Gastroesophageal sphincter (tissue), 4 donors: ENCODE data around the gene CSTB. TPM values are rescaled to one million over a fixed set of nuclear protein-coding genes. Genes with fewer than 3 reads are reported as not detected.
A peak's percentile ranks its signal among the peaks of the same experiment; 100 is the strongest.

Experiments used
- ATAC-seq: fragments of 150-250 bp; one replicate; pipeline ENCODE4 v1.9.1; 2016; ENCODE audit warnings: mild to moderate bottlenecking, moderate library complexity
- H3K27ac ChIP-seq, 4 donors: fragments of 200-600 bp; sonication (generic) in 3 of 4; 1 replicate in 3 of 4; 2 replicates in 1 of 4; pipeline ENCODE4 v1.5.1; 2016 to 2019
- H3K27me3 ChIP-seq: fragments of 200-600 bp; sonication (generic); one replicate; pipeline ENCODE4 v1.5.1; 2019
- H3K36me3 ChIP-seq, 2 donors: fragments of 200-600 bp; sonication (generic); one replicate each; pipeline ENCODE4 v1.5.1; 2019; ENCODE audit warnings: control low read depth in 1 of 2
- H3K4me1 ChIP-seq, 3 donors: fragments of 200-600 bp; sonication (generic); 1 replicate in 2 of 3; 2 replicates in 1 of 3; pipeline ENCODE4 v1.5.1; 2016 to 2019; ENCODE audit warnings: control low read depth in 2 of 3
- H3K4me3 ChIP-seq, 2 donors: fragments of 200-600 bp; sonication (generic); one replicate each; pipeline ENCODE4 v1.5.1; 2019; ENCODE audit warnings: mild to moderate bottlenecking in 1 of 2, moderate library complexity in 1 of 2
- H3K9me3 ChIP-seq, 3 donors: fragments of 200-600 bp; sonication (generic); one replicate each; pipeline ENCODE4 v1.5.1; 2017 to 2019; ENCODE audit warnings: control low read depth in 2 of 3
- CTCF ChIP-seq, 4 experiments: fragments of 200-600 bp in 2 of 4; fragments of 450-650 bp in 2 of 4; sonication (generic) in 1 of 4; IDR thresholded peaks; one replicate each; pipeline ENCODE4 v1.5.1; 2017 to 2019; ENCODE audit warnings: antibody characterized with exemption in 4 of 4, mild to moderate bottlenecking in 2 of 4, moderate library complexity in 2 of 4
- EP300 ChIP-seq: sonication (generic); formaldehyde crosslinking; IDR thresholded peaks from one replicate; pipeline ENCODE4 v1.6.1; 2017; ENCODE audit warnings: antibody characterized with exemption, mild to moderate bottlenecking
- POLR2A ChIP-seq, 2 donors: fragments of 450-650 bp; IDR thresholded peaks; one replicate each; pipeline ENCODE4 v1.6.1; 2017; ENCODE audit warnings: antibody characterized with exemption in 2 of 2, mild to moderate bottlenecking in 2 of 2, moderate library complexity in 1 of 2
- POLR2AphosphoS5 ChIP-seq: sonication (generic); formaldehyde crosslinking; IDR thresholded peaks from one replicate; pipeline ENCODE4 v1.6.1; 2017; ENCODE audit warnings: antibody characterized with exemption
- WGBS, 2 donors: methylation state at CpG; one replicate each; pipeline ENCODE4 v1.1.5; 2018; ENCODE audit warnings: low coverage in 1 of 2; 5-methylcytosine and 5-hydroxymethylcytosine counted together
- total RNA-seq, 4 donors: library from RNA; depleted of rRNA; stranded (reverse); fragments of >200 nt; gene quantifications; one replicate each; pipeline ENCODE4 v1.1.0, GENCODE V29; 2016

CSTB gene
- total RNA-seq, 4 donors from 2014 or later, result 8.9 to 22.2 (median 10.1) TPM

GRCh38 chr21:43737158-43737950 lies 38.8 kb downstream of the CSTB start:
- 86% methylated on average over 10 of the region's 35 CpGs; no CpG with 5 or more reads in 1 of the 2 donors for WGBS, 2 donors
- Histone ChIP-seq H3K27ac (no peak overlapping the region), H3K4me3 (no peak overlapping the region), H3K4me1 (peaks cover 0 to 43% (median 14%) of the 10 kb centered on the region in 3 donors), H3K36me3 (peaks cover 0 to 43% of the 10 kb centered on the region in 2 donors), H3K9me3 (no peaks in the 10 kb centered on the region), H3K27me3 (no peaks in the 10 kb centered on the region)
- TF ChIP-seq POLR2A (IDR thresholded peaks at IDR 0.05) (no peak), CTCF (IDR thresholded peaks at IDR 0.05) (no peak), EP300 (no peak)
- ATAC-seq, result no peak

- H3K9me3 ChIP-seq, result no peaks in the 10 kb centered on the region
- WGBS, 2 donors, result 74 to 89% methylated on average over 6 to 7 of the region's 25 CpGs
- H3K4me1 ChIP-seq, result peaks cover 0 to 53% (median 21%) of the 10 kb centered on the region in 3 donors
- H3K27me3 ChIP-seq, result no peaks in the 10 kb centered on the region
- no peak overlapping the region for H3K27ac ChIP-seq
- H3K36me3 ChIP-seq, result peaks cover 0 to 34% of the 10 kb centered on the region in 2 donors
- TF ChIP-seq EP300 (no peak), POLR2A (IDR thresholded peaks at IDR 0.05) (no peak), POLR2AphosphoS5 (no peak), CTCF (IDR thresholded peaks at IDR 0.05) (no peak)
- no peak overlapping the region for H3K4me3 ChIP-seq
- no peak for ATAC-seq
Observed at GRCh38 chr21:43736224-43736883, 39.8 kb downstream of the CSTB start.

- 91% methylated on average over 7 of the region's 22 CpGs; no CpG with 5 or more reads in 1 of the 2 donors for WGBS, 2 donors
- TF ChIP-seq CTCF (IDR thresholded peaks at IDR 0.05) (no peak), POLR2AphosphoS5 (no peak), EP300 (no peak), POLR2A (IDR thresholded peaks at IDR 0.05) (no peak)
- no peaks in the 10 kb centered on the region for H3K27me3 ChIP-seq
- peak; percentile 1 for ATAC-seq
- H3K27ac ChIP-seq, result peak overlapping the region in 3 of 4 donors; percentile 14 to 77 (median 48)
- H3K9me3 ChIP-seq, result no peaks in the 10 kb centered on the region
- peaks cover 0 to 34% of the 10 kb centered on the region in 2 donors for H3K36me3 ChIP-seq
- H3K4me3 ChIP-seq, result peak overlapping the region in 1 of 2 donors; percentile 10
- peaks cover 0 to 54% (median 21%) of the 10 kb centered on the region in 3 donors for H3K4me1 ChIP-seq
Observed at GRCh38 chr21:43735236-43736091, 40.6 kb downstream of the CSTB start.

GRCh38 chr21:43734928-43735229 lies 41.2 kb downstream of the CSTB start:
- ATAC-seq, result peak; percentile 41
- H3K9me3 ChIP-seq, result no peaks in the 10 kb centered on the region
- H3K27ac ChIP-seq, result peak overlapping the region in 3 of 4 donors; percentile 14 to 77 (median 48)
- H3K36me3 ChIP-seq, result peaks cover 0 to 34% of the 10 kb centered on the region in 2 donors
- TF ChIP-seq CTCF (IDR thresholded peaks at IDR 0.05), result no peak
- no peak for TF ChIP-seq EP300
- no peak for TF ChIP-seq POLR2A (IDR thresholded peaks at IDR 0.05)
- no peak for TF ChIP-seq POLR2AphosphoS5
- peak overlapping the region in 1 of 2 donors; percentile 10 for H3K4me3 ChIP-seq
- no peaks in the 10 kb centered on the region for H3K27me3 ChIP-seq
- peaks cover 0 to 54% (median 21%) of the 10 kb centered on the region in 3 donors for H3K4me1 ChIP-seq
- 53 to 70% methylated on average over 2 to 3 of the region's 9 CpGs for WGBS, 2 donors
